ENCODE data around the gene HDDC3.
"Not testable (repeated sequence)": the region's sequence is repeated elsewhere in the genome, so short reads cannot be mapped to it uniquely, and the experiment has no call there.

HDDC3 gene

DNA sequence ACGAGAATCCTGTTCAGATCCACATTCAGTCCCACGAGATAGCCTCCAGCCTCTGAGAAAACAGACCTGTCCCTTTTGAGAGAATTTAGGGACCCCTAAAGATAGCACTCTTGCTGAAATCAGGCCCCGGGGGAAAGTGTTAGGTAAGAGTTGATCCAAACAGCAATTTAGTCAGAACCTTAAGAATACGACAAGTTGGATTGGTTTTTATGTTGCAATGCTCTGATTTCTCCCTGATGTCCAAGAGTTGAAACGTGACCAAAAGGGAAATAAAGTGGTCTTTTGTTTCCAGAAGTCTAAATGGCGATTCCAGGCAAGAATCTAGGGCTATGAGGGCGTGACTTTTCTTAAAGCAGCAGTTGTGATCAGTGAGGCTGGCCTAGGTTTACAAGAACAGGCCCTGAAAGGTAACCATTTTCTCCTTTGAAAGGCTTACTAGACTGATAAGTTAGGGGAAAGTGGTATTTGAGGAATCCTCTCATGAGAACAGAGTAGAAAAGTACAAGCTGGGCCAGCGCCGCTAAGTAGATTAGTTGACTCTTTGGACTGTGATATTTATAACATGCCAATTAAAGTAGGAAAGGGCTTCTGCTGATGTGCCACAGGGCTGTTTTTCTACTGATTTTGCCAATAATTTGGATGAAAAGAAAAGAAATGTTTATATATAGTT is 24.4 kb downstream of the HDDC3 start:
- no peak for DNase-seq

GRCh38 chr15:90907051-90907660 is 25.2 kb downstream of the HDDC3 start:
- no peak for DNase-seq

DNA sequence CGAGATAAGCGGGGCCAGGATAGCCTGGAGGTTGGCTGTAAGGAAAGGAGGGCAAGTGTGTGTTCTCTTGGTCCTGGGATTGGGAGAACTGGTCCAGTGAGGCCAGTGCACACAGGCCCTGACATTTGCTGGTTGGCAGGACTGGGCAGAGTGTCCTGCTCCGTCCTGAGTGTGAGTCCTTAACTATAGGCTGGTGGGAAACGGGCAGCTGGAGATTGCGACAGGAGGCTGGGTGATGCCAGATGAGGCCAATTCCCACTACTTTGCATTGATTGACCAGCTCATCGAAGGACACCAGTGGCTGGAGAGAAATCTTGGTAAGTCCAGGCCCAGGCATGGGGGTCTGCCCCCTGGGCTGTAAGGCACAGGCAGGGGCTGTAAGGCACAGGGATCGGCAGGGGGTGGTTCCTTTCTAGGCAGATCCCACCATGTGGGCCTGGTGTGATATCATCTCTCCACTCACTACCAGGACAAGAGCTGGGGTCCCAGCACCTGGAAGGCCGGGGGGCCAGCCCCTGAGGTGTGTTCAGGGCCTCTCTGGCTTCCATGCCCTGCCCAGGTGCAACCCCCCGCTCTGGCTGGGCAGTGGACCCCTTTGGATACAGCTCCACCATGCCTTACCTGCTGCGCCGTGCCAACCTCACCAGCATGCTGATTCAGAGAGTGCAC is 26.0 kb downstream of the HDDC3 start:
- DNase-seq, result no peak

DNA sequence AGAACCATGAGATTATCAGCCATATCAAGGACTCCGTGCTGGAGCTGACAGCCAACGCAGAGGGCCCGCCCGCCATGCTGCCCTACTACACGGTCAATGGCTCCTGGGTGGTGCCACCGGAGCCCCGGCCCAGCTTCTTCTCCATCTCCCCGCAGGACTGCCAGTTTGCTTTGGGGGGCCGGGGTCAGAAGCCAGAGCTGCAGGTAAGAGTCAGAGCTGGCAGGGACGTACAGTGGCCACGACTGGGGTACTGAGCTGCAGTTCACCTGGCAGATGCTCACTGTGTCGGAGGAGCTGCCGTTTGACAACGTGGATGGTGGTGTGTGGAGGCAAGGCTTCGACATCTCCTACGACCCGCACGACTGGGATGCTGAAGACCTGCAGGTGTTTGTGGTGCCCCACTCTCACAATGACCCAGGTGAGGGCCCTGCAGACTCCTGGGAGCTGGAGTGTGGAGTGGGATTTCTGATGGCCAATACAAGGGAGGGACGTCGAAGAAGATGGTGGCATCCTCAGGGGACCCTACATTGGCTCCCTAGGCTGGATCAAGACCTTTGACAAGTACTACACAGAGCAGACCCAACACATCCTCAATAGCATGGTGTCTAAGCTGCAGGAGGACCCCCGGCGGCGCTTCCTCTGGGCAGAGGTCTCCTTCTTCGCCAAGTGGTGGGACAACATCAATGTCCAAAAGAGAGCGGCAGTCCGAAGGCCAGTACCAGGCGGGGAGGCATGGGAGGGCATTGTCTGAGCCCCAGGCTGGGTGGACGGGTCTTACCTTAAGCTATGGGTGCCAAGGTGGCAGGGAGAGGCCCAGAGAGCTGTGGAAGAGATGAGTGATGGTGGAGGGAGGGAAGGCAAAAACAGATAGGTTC is 26.8 kb downstream of the HDDC3 start:
- no peak for DNase-seq

DNA sequence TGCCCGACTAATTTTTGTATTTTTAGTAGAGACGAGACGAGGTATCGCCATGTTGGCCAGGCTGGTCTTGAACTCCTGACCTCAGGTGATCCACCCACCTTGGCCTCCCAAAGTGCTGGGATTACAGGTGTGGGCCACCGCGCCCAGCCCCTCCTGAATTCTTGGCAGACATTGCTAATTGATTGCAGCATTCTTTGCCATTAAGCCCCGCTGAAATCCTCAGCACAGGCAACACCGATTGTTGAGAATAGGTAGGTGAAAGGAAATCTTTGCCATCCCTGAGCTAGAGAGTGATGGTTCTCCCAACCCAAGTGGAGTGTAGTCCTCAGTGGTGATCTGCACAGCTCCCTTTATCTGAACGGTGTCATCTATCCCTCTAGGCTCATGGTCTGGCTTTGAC is 27.6 kb downstream of the HDDC3 start:
- no peak for DNase-seq

DNA sequence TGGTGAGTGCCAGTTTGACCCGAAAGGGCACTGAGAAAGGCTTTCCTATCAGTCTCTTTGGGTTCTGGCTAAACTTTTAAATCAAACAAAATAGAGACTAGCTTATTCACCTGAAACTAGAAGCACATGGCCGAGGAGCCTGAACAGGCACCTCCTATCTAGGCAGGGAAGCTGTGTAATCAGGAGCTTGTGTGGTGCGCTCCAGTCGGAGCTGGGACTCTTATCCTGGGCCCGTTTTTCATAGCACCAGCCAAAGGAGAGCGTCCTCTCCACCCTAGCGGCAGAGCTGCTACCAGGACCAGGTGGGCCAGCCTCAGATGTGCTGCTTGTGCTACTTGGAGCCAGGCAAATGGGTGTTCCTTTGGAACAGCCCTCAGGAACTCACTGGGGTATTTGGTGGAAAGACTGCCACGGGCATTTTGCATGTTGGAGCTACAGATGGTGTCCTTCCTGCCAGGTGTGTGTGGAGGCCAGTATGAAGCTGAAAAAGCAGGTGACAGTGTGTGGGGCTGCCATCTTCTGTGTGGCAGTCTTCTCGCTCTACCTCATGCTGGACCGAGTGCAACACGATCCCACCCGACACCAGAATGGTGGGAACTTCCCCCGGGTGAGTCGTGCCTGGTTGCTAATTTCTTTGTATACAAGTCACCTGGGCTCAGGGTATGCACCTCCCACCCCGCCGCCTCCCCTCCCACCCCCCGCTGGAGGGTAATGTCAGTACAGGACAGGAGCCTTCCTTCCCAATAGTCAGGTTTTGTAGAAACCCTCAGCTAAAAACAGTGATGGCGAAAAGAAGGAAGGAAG is 28.4 kb downstream of the HDDC3 start:
- DNase-seq, result no peak

GRCh38 chr15:90902840-90903732 is 29.3 kb downstream of the HDDC3 start, which contains the start of gene MAN2A2:
Gene MAN2A2, plus strand, starts transcription at chr15:90903302. Its CDS starts 906 bp downstream, at chr15:90904208.
- DNase-seq, result peak; percentile 65 to 69

DNA sequence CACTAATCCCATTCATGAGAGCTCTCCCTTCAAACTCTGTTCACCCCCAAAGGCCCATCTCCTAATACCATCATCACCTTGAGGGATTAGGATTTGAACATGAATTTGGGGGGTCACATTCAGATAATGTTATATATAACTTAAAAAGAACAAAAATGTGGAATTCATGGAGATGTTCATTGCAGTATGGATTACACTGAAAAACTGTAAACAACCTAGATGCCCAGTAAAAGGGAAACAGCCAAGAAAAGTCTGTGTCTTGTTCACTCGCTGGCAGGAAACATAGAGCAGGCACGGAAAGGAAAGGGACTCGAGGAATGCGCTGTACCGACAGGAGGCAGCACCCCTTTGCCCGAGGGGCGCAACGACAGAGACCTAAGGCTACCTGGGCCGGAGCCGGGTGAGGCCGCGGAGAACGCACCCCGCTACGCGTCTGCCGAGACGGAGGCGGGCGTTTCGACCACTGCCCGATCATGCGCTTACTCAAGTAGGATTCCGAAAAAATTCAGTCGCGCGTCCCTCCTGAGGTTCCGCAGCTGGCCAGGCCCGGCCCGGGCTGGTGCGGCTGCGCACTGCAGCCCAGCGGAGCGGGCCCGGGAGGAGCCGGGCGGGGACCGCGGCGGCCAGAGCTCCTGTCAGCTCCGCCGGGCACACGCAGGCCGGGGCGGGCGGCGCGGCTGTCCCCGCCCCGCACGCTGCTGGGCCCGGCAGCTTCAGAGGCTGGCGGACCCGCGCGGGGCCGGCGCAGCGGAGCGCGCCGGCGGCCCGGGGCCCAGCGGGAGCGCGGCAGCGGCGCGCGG is 30.1 kb downstream of the HDDC3 start:
- peak; percentile 72 to 74 for DNase-seq

DNA sequence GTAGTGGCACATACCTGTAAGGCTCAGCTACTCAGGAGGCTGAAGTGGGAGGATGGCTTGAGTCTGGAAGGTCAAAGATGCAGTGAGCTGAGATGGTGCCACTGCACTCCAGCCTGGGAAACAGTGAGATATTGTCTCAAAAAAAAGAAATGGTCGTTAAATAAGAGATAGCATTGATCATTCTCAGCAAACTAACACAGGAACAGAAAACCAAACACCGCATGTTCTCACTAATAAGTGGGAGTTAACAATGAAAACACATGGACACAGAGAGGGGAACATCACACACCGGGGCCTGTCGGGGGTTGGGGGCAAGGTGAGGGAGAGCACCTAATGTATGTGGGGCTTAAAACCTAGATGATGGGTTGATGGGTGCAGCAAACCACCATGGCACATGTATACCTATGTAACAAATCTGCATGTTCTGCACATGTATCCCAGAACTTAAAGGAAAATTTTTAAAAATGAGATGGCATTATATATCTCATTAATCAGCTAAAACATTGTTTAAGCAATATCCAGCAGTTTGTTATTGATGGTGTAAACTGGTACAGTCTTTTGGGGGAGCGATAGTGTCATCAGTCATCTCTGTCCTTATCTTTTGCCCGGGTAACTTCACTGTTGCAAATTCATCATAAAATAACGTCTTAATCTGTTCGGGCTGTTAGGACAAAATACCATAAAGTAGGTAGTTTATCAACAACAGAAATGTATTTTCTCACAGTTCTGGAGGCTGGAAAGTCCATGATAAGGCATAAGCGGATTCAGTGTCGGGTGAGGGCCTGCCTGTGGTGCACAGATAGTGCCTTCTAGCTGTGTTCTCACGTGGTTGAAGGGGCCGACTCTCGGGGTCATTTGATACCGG is 30.9 kb downstream of the HDDC3 start:
- no peak for DNase-seq

- DNase-seq, result not testable (repeated sequence)
These were observed 35.2 kb downstream of the HDDC3 start for GRCh38 chr15:90897131-90897655.

- no peak for DNase-seq
These were observed 36.7 kb downstream of the HDDC3 start for GRCh38 chr15:90895571-90896117.

DNA sequence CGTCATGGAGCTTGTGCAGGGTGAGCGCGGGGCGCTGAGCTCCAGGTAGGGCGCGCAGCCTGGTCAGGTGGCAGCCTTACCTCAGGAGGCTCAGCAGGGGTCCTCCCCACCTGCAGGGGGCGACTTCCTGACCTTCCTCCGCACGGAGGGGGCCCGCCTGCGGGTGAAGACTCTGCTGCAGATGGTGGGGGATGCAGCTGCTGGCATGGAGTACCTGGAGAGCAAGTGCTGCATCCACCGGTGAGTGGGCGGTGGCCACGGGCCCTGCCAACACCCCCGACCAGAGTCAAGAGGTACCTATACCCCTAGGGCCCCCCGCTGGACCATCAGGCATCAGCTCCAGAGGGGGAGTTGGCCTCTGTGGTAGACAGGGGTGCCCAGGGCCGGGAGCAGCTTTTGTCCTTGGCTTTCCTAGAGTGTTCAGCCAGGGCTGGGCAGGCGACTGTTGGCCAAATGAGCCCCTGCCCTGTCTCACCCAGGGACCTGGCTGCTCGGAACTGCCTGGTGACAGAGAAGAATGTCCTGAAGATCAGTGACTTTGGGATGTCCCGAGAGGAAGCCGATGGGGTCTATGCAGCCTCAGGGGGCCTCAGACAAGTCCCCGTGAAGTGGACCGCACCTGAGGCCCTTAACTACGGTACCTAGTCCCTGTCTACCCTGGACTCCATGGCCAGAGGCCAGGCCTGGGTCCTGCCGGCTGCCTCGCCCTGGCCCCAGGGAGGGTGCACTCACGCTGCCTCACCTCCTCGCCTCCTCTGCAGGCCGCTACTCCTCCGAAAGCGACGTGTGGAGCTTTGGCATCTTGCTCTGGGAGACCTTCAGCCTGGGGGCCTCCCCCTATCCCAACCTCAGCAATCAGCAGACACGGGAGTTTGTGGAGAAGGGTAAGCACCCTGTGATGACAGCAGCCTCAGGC is 38.9 kb downstream of the HDDC3 start:
- no peak for DNase-seq

DNA sequence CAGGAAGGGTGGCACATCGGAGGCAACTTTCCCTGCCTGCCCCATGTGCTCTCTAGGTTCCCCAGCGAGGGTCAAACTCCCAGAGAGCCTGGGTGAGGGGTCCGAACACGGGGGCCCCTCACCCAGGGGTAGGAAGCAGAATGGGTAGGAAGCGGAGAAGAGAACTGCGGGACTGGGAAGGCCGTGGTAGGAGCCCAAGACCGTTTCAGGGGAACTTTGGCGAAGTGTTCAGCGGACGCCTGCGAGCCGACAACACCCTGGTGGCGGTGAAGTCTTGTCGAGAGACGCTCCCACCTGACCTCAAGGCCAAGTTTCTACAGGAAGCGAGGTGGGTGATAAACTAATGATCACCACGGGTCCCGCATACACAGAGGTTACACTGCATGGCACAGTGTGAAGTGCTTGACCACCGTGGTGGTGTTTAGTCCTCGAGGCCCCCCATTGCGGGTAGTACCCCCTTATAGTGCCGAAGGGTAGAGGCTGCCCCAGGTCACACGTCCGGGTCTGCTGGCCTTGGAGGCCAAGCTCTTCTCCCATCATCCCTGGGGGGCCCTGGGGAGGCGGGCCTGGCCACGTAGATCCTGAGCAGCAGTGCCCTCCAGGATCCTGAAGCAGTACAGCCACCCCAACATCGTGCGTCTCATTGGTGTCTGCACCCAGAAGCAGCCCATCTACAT is 39.7 kb downstream of the HDDC3 start:
- DNase-seq, result no peak

DNA sequence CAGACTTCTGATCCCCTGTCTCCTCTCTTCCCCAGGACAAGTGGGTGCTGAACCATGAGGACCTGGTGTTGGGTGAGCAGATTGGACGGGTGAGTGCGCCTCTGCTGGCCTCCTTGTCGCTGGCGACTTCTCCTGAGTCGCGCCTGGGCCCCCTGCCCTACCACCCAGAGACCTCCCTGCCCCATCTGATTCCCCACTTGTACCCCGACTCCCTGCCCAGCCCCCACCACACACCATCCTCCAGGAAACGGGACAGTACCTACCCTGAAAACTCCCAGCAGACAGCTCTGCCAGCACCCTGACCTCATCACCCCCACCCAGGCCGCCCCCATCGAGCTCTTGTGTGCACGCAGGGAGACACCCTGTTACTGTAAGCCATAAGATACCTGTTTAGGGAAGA is 40.3 kb downstream of the HDDC3 start:
- no peak for DNase-seq

- no peak for DNase-seq
These were observed 40.9 kb downstream of the HDDC3 start for GRCh38 chr15:90891346-90891949.

GRCh38 chr15:90890839-90891238 is 41.5 kb downstream of the HDDC3 start:
- DNase-seq, result no peak
